Fibroblast of mammary gland (primary cell): ENCODE data around the gene NFKBIA.
A peak's percentile ranks its signal among the peaks of the same experiment; 100 is the strongest.

Experiments used
- DNase-seq: peaks from one replicate; pipeline ENCODE4 v3.0.0-alpha.2; 2010; ENCODE audit warnings: low read depth
- H3K4me3 ChIP-seq: 2 replicates; pipeline ENCODE4 v1.5.1; 2011; ENCODE audit warnings: low read depth, mild to moderate bottlenecking, low read length, moderate library complexity; ENCODE audit not compliant: control insufficient read depth
- TF ChIP-seq, protein P1 (sequence below): conservative IDR thresholded peaks from 2 replicates; pipeline ENCODE4 v1.5.1; 2011; ENCODE audit warnings: low read depth, low read length, inconsistent platforms; ENCODE audit not compliant: control insufficient read depth, insufficient read depth

NFKBIA gene

DNA sequence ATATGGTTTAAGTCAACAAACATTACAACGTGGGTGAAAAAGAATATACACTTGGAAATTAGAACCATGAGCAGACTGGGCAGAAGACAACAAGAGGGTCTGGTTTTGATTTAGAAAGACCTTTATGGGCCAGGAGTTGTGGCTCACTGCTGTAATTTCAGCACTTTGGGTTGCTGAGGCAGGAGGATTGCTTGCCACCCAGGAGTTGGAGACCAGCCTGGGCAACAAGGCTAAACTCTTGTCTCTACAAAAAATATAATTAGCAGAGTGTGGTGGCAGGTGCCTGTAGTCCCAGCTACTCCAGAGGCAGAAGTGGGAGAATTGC, 2.7 kb upstream of the NFKBIA start:
- no peak for DNase-seq
- TF ChIP-seq, protein P1, sequence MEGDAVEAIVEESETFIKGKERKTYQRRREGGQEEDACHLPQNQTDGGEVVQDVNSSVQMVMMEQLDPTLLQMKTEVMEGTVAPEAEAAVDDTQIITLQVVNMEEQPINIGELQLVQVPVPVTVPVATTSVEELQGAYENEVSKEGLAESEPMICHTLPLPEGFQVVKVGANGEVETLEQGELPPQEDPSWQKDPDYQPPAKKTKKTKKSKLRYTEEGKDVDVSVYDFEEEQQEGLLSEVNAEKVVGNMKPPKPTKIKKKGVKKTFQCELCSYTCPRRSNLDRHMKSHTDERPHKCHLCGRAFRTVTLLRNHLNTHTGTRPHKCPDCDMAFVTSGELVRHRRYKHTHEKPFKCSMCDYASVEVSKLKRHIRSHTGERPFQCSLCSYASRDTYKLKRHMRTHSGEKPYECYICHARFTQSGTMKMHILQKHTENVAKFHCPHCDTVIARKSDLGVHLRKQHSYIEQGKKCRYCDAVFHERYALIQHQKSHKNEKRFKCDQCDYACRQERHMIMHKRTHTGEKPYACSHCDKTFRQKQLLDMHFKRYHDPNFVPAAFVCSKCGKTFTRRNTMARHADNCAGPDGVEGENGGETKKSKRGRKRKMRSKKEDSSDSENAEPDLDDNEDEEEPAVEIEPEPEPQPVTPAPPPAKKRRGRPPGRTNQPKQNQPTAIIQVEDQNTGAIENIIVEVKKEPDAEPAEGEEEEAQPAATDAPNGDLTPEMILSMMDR = no peak
- H3K4me3 ChIP-seq = no peak overlapping the region

DNA sequence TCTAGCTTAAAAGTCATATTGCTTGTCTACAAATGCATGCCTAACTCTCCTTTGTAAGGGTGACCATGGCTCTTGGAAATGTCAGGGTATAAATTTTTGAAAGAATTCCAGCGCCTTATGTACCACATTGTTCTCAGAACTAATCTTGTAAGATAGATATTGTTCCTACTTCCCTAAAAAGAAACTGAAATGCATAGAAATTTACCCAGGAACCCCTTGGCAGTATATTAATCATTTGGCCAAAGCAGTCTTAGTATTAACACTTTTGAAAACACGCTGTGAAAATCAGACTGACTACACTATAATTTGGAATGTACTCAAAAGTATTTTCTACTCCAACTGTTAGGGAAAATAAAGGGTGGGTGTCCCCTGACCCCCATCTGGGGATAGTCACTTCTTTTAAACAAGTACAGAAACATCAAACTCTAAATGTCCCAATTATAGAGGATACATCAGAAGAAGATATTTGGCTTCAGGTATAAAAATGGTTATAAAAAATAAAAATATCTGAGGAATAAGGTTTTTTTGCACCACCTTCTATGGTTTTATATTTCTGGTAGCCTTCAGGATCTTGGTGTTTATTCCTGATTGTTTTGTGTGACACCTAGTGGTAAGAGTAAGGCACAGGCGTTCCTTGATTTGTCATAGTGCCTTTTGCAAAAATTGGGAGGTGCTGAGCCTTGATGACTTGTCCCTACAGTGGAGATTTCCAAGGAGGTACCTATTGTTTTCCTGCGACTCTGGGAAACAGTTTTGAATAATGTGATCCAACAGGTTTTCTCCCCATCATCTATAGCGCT, 2.2 kb upstream of the NFKBIA start:
- TF ChIP-seq, protein P1 = peak; percentile 90
- DNase-seq = peak; percentile 81
- no peak overlapping the region for H3K4me3 ChIP-seq

DNA sequence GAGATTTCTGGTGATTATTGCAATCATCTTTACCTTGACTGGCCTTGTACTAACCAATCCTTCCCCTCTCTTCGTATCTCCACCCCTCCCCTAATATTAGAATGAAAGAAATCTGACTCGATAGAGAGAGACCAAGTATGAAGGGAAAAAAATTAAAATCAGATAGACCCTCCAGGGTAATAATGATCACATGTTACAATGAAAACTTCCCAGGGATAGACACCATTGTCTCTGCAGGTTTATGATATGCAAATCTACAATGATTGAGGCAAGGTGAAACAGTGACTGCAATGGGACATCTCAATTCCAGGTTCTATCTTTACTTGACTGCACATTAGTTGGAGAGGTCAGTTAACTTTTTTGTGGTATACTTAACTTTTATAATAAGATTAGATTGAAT, 1.5 kb upstream of the NFKBIA start:
- no peak overlapping the region for H3K4me3 ChIP-seq
- TF ChIP-seq, protein P1 = no peak
- no peak for DNase-seq

DNA sequence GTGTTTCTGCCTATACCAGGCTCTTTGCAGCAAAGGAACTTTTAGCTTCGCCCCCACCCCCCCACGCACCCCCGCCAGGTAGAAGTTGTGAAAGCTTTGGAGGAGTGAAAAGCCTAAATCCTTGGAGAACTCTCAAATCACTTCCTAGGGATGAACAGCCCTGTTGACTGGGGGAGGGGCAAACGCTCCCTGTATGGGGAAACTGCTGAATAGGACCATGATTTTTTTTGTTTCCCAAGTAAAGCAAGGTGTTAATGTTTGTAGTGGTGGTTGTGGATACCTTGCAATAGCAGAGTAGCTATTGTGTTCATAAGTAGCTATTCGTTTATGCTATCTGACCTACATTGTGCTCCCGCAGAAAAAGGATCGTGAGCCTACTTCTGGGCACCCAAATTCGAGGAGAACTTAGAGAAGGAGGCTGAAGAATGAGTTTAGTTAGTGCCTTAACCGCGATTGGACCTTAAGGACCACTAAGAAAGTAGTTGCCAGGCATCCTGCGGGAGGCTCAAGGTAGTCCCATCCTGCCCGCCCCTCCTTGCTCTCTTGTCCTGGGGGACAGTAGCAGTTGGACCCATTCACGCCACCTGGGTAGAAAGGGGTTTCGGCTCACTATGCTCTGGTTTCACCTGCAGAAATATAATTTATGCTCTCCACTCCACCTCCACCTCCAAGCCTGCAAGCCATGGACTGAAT, 901 bp upstream of the NFKBIA start:
- DNase-seq = no peak
- TF ChIP-seq, protein P1 = no peak
- peak overlapping the region; percentile 76 for H3K4me3 ChIP-seq

DNA sequence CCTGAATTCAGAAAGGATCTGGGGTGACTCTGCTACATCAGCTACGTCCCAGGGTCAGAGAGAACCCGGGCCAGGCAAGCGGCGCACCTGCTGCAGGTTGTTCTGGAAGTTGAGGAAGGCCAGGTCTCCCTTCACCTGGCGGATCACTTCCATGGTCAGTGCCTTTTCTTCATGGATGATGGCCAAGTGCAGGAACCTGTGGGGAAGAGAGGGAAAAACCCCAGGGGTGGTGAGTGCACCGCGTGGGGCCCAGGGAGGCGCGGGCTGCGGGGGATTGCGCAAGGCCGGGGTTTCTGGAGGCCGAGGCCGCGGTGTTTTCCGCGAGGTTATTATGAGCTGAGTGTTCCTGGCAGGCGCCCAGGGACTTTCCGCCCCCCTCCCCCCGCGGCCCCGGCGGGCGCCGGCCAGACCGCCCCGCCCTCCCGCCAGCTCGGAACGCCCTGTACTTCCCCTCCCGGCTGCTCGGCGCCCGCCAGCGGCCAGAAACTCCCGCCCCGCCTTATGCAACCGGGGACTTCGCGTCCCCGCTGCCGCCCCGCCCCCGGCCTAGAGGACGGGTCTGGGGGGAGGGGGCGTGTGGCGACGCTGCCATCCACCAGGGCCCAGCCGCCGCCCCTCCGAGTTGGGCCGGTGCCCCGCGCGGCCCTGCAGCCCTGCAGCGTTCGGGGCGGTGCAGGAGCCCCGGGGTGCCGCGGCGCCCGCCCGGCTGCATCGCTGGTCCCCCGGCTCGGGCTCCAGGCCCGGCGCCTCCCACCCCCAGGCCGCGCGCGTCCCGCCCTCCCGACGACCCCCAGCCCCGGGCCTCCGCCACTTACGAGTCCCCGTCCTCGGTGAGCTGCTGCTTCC, 723 bp downstream of the NFKBIA start:
- DNase-seq = peak; percentile 91
- TF ChIP-seq, protein P1 = no peak
- peak overlapping the region; percentile 86 for H3K4me3 ChIP-seq

DNA sequence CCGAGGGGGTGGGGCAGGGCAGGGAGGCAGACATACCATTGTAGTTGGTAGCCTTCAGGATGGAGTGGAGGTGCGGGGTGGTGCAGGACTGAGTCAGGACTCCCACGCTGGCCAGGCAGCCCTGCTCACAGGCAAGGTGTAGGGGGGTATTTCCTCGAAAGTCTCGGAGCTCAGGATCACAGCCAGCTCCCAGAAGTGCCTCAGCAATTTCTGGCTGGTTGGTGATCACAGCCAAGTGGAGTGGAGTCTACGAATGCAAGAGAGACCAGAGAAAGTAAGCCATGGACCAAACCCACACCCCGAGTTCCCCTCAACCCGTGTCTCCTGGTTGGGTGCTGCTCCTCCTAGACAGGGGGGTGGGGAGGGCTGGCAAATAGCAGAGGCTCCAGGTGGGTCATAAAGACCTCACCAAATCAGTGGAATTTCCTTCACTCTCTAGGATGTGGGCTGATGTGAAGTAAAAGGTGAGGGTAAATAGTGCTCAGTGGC, 1.4 kb downstream of the NFKBIA start:
- peak; percentile 62 for DNase-seq
- TF ChIP-seq, protein P1 = no peak
- H3K4me3 ChIP-seq = peak overlapping the region; percentile 86
